Keratinocyte (primary cell): Measurements from ENCODE around the gene EZH2.

Source experiments
- EZH2 ChIP-seq: IDR thresholded peaks from one replicate; pipeline ENCODE4 v1.6.1; 2012; ENCODE audit warnings: inconsistent platforms, mild to moderate bottlenecking, low read length, moderate library complexity
- TF ChIP-seq, protein P1 (sequence below), 3 experiments: IDR thresholded peaks in 1 of 3; conservative IDR thresholded peaks in 1 of 3; optimal IDR thresholded peaks in 1 of 3; 2 replicates in 2 of 3; 3 replicates in 1 of 3; pipeline versions ENCODE3 to v1.5.1; 2011; ENCODE audit warnings: low read length in 3 of 3, mild to moderate bottlenecking in 3 of 3, moderate library complexity in 2 of 3, control low read depth in 1 of 3, inconsistent platforms in 1 of 3; ENCODE audit not compliant: insufficient read depth in 2 of 3; ENCODE audit errors: extremely low read depth in 1 of 3

DNA sequence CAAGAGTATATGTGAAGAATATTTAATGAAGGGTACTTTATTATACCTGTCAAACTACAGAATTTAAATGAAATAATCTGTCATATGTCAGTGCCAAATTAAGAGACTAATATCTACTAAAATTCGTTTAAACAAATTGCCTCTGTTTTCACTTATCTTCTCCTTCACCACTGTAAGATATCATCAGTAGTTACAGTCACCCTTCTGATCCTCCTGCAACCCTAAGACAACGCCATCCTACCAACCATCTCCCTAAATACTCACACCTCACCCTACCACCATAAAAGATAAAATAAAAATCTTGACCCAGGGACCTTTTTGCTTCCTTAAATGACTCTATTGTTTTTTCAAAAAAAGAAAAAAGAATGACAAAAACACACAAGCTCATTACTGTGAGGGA, 20.8 kb downstream of the EZH2 start:
- no peak for TF ChIP-seq EZH2
- TF ChIP-seq, protein P1, sequence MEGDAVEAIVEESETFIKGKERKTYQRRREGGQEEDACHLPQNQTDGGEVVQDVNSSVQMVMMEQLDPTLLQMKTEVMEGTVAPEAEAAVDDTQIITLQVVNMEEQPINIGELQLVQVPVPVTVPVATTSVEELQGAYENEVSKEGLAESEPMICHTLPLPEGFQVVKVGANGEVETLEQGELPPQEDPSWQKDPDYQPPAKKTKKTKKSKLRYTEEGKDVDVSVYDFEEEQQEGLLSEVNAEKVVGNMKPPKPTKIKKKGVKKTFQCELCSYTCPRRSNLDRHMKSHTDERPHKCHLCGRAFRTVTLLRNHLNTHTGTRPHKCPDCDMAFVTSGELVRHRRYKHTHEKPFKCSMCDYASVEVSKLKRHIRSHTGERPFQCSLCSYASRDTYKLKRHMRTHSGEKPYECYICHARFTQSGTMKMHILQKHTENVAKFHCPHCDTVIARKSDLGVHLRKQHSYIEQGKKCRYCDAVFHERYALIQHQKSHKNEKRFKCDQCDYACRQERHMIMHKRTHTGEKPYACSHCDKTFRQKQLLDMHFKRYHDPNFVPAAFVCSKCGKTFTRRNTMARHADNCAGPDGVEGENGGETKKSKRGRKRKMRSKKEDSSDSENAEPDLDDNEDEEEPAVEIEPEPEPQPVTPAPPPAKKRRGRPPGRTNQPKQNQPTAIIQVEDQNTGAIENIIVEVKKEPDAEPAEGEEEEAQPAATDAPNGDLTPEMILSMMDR (optimal IDR thresholded peaks at IDR 0.05 in 1 of 3, IDR thresholded peaks at IDR 0.05 in 1 of 3, conservative IDR thresholded peaks at IDR 0.05 in 1 of 3; ENCODE audit: extremely low read depth in 1 of 3, insufficient read depth in 2 of 3, low read length in 3 of 3), result no peak
